GM18909 (cell line): ENCODE data around the gene HSPA14.
"Not testable (repeated sequence)": the region's sequence is repeated elsewhere in the genome, so short reads cannot be mapped to it uniquely, and the experiment has no call there.

Experiments used
- ATAC-seq: cut with Tn5 transposase; IDR thresholded peaks from one replicate; pipeline ENCODE4 v1.9.1; 2021; ENCODE audit warnings: mild to moderate bottlenecking; ENCODE audit not compliant: unreplicated experiment, poor library complexity

HSPA14 gene

GRCh38 chr10:14837757-14838581 lies at the start of gene HSPA14, which contains the start of the genes CDNF and MSANTD7:
Gene HSPA14, plus strand, starts transcription at chr10:14838306. Its CDS starts 97 bp downstream, at chr10:14838403.
Gene CDNF, minus strand, starts transcription at chr10:14838037. Its CDS starts 91 bp downstream, at chr10:14837946.
Gene MSANTD7, plus strand, starts transcription at chr10:14838306. Its CDS starts 3,979 bp downstream, at chr10:14842285.
- peak; percentile 95 for ATAC-seq

DNA sequence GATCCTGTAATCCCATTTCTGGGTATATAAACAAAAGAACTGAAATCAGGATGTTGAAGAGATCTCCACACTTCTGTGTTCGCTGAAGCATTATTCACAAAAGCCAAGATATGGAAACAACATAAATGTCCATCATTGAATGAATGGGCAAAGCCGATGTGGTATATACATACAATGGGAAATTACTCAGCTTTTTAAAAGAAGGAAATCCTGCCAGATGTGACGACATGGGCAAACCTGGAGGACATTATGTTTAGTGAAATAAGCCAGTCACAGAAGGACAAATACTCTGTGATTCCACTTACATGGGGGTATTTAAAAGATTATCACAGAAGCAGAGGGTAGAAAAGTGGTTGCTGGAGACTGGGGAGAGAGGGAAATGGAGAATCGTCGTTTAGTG lies 39.5 kb upstream of the HSPA14 start:
- no peak for ATAC-seq

GRCh38 chr10:14800397-14800796 lies 37.7 kb upstream of the HSPA14 start:
- no peak for ATAC-seq

- ATAC-seq = no peak
Observed at GRCh38 chr10:14801723-14802122, 36.4 kb upstream of the HSPA14 start.

GRCh38 chr10:14803827-14804226 lies 34.3 kb upstream of the HSPA14 start:
- no peak for ATAC-seq

GRCh38 chr10:14806318-14806717 lies 31.8 kb upstream of the HSPA14 start:
- no peak for ATAC-seq

- no peak for ATAC-seq
Observed at GRCh38 chr10:14810969-14811953, 26.8 kb upstream of the HSPA14 start.

DNA sequence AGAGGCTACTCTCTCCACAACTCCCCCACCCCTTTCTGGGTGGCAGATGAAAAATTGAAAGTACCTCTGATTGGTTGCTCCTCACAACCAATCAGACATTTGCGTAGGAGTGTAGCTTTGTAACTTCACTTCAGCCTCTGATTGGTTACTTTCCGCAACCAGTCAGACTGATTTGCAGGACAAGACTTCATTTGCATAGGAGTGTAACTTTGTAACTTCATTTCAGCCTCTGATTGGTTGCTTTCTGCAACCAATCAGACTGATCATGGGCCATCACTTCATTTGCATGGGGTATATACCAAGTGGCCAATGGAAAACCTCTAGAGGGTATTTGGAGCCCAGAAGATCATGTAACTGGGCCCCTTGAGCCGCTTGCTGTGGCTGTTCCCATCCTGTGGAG lies 25.8 kb upstream of the HSPA14 start:
- ATAC-seq = no peak

GRCh38 chr10:14815681-14816080 lies 22.4 kb upstream of the HSPA14 start:
- ATAC-seq = no peak

GRCh38 chr10:14816717-14817116 lies 21.4 kb upstream of the HSPA14 start:
- not testable (repeated sequence) for ATAC-seq

DNA sequence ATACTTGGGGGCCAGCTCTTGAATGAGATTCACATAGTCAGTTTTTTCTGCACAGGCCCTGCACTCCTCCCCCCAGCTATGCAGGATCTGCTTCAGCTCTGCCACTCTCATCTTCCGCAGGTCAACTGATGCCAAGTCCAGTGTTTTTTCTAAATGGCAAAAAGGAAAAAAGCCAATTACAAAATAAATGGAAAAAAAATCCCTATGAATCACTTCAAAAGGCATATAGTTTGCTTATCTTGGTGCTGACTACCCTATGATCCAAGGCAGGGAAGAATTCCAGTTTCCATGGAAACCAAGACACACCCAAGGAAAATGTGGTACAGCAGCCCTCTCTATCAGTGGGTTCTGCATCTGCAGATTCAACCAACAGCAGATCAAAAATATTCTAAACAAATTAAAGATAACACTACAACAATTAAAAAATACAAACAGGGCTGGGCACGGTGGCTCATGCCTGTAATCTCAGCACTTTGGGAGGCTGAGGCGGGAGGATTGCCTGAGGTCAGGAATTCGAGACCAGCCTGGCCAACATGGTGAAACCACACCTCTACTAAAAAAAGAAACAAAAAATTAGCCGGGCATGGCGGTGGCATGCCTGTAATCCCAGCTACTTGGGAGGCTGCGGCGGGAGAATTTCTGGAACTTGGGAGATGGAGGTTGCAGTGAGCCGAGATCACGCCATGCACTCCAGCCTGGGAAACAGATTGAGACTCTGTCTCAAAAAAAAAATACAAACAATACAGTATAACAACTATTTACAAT lies 17.9 kb upstream of the HSPA14 start:
- no peak for ATAC-seq

DNA sequence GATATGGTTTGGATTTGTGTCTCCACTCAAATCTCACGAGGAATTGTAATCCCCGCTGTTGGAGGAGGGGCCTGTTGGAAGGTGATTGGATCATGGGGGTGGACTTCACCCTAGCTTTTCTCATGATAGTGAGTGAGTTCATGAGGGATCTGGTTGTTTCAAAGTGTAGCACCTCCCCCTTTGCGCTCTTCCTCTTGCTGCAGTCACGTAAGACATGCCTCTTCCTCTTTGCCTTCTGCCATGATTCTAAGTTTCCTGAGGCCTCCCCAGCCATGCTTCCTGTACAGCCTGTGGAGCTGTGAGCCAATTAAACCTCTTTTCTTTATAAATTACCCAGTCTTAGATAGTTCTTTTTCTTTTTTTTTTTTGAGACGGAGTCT lies 17.3 kb upstream of the HSPA14 start:
- no peak for ATAC-seq

DNA sequence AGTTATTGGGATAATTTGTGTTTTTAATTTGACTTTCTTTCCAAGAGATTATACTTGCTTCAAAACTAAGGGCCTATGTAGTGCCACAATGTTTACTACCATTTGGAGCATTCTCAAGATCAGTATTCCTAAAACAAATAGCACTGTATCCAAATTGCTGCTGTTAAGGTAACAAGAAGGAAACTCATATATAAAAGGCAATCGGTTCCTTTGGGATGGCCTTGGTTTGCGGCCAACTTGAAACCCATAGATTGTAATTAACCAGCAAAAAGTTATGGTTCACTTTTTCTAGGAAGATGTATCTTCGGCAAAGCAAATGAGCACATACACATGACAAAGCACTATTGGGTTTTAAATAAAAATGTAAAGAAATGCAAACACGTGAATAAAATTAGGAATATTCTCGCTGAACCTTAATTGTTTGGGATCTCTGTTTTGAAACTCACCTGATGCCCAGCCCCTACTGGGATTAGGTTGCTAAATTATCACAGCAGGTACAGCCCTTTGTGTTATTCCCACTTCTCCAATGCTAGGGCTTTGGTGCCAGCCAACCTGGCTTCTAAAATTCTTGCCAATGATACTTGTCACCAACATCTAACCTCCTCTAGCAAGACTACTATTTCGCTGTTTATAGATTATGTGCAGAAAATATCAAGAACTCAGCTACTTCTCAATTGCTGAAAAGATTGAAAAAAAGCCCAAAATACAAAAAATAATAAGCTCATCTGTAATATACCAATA lies 16.3 kb upstream of the HSPA14 start:
- no peak for ATAC-seq

GRCh38 chr10:14822879-14823755 lies 15.0 kb upstream of the HSPA14 start:
- no peak for ATAC-seq

DNA sequence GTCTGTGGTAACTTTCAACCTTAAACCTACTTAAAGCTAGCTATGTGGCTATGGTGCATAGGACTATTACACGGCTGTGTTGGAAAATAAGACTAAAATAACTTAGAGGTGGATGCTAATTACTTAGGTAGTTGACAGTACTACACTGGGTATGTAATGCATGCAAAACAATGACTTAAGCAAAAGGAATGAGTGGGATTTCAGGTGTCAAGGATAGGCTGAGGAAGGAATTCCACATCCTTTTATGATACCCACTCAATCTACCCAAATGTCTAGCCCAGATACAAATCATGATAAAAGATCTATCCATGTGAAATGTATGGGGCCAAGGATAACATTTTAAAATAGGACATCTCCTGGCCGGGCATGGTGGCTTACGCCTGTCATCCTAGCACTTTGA lies 14.1 kb upstream of the HSPA14 start:
- no peak for ATAC-seq

DNA sequence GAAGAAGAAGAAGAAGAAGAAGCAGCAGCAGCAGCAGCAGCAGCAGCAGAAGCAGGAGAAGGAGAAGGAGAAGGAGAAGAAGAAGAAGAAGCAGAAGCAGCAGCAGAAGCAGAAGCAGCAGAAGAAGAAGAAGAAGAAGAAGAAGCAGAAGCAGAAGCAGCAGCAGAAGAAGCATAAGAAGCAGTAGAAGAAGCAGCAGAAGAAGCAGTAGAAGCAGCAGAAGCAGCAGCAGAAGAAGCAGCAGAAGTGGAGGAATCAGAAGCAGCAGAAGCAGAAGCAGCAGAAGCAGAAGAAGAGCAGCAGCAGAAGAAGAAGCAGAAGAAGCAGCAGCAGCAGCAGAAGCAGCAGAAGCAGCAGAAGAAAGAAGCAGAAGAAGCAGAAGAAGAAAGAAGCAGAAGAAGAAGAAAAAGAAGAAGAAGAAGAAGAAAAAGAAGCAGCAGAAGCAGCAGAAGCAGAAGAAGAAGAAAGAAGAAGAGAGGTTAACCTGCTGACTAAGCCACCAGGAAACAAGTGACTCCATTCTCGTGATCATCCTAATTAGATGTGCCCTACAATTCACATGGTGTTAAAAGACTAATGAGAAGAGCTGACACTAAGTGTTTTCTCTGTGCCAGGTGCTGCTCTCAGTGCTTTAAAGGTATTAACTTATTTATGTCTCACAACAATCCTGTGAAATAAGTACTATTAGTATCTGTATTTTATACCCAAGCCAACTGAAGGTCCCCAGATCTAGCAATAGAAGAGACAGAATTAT lies 11.9 kb upstream of the HSPA14 start:
- no peak for ATAC-seq

GRCh38 chr10:14833106-14833505 lies 5.0 kb upstream of the HSPA14 start:
- ATAC-seq = no peak

DNA sequence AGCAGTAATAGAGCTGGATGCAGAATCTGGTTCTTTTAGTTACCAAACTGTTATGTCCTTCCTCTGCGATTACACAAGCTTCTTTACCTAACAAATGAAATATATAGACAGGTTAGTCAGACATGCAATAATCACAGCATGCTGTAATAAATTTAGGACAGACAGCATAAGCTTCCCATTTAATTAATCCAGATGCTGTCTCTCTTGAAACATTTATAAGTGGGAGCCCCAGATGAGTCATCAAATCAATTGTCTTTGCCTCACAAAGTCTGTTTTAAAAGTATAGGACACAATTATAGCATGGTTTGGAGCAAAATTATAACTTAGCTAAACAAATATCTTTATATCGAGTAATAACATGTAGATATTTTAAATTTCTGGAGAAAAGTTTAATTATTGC lies 1.9 kb upstream of the HSPA14 start:
- no peak for ATAC-seq
